H1 (cell line): ENCODE results near the gene DIDO1.

Experiments used
- CREB1 ChIP-seq: IDR thresholded peaks from 2 replicates; pipeline ENCODE4 v1.6.1; 2012; ENCODE audit warnings: inconsistent platforms
- CTCF ChIP-seq, 3 experiments: IDR thresholded peaks; 1 replicate in 2 of 3; 2 replicates in 1 of 3; pipeline versions ENCODE4 v1.5.1 to v1.6.1; 2011; ENCODE audit warnings: low read length in 3 of 3, mild to moderate bottlenecking in 3 of 3, inconsistent platforms in 2 of 3, low read depth in 1 of 3, moderate library complexity in 1 of 3; ENCODE audit not compliant: insufficient read depth in 1 of 3; ENCODE audit errors: control extremely low read depth in 1 of 3
- EP300 ChIP-seq, 2 experiments: IDR thresholded peaks; 1 replicate in 1 of 2; 2 replicates in 1 of 2; pipeline ENCODE4 v1.6.1; 2011 to 2012; ENCODE audit warnings: low read depth in 2 of 2, low read length in 2 of 2, mild to moderate bottlenecking in 2 of 2, borderline replicate concordance in 1 of 2, inconsistent platforms in 1 of 2, moderate library complexity in 1 of 2
- EZH2 ChIP-seq: fragments of 200-600 bp; sonication (generic); IDR thresholded peaks from 2 replicates; pipeline ENCODE4 v1.7.1; 2012; ENCODE audit warnings: low read depth, mild to moderate bottlenecking, moderate library complexity, low read length, inconsistent platforms; ENCODE audit not compliant: severe bottlenecking
- HDAC2 ChIP-seq, 2 experiments: fragments of 300-600 bp in 1 of 2; sonication (generic) in 1 of 2; IDR thresholded peaks; 2 replicates each; pipeline ENCODE4 v1.6.1; 2011 to 2012; ENCODE audit warnings: low read depth in 2 of 2, low read length in 2 of 2, mild to moderate bottlenecking in 2 of 2, moderate library complexity in 2 of 2, borderline replicate concordance in 1 of 2, inconsistent platforms in 1 of 2
- JUN ChIP-seq: IDR thresholded peaks from 2 replicates; pipeline ENCODE4 v1.6.1; 2011; ENCODE audit warnings: low read depth, mild to moderate bottlenecking, improper control_type of control experiment, low read length
- JUND ChIP-seq: IDR thresholded peaks from 2 replicates; pipeline ENCODE4 v1.6.1; 2011; ENCODE audit warnings: mild to moderate bottlenecking, improper control_type of control experiment, low read length
- POLR2A ChIP-seq, 2 experiments: IDR thresholded peaks; 1 replicate in 1 of 2; 2 replicates in 1 of 2; pipeline ENCODE4 v1.6.1; 2011; ENCODE audit warnings: low read depth in 2 of 2, low read length in 2 of 2, mild to moderate bottlenecking in 2 of 2; ENCODE audit errors: control extremely low read depth in 1 of 2
- POLR2AphosphoS5 ChIP-seq: IDR thresholded peaks from 2 replicates; pipeline ENCODE4 v1.6.1; 2011; ENCODE audit warnings: low read depth, low read length
- RAD21 ChIP-seq, 2 experiments: IDR thresholded peaks in 1 of 2; conservative IDR thresholded peaks in 1 of 2; 2 replicates each; pipeline ENCODE4 v1.6.1; 2011; ENCODE audit warnings: low read depth in 2 of 2, low read length in 2 of 2, improper control_type of control experiment in 1 of 2, inconsistent platforms in 1 of 2, mild to moderate bottlenecking in 1 of 2, moderate library complexity in 1 of 2
- RBBP5 ChIP-seq: IDR thresholded peaks from 2 replicates; pipeline ENCODE4 v1.7.1; 2012; ENCODE audit warnings: low read depth, mild to moderate bottlenecking, inconsistent platforms, low read length, moderate library complexity, borderline replicate concordance
- SP2 ChIP-seq: IDR thresholded peaks from 2 replicates; pipeline ENCODE4 v1.6.1; 2012; ENCODE audit warnings: mild to moderate bottlenecking, low read length, inconsistent platforms
- TAF1 ChIP-seq: IDR thresholded peaks from 2 replicates; pipeline ENCODE4 v1.6.1; 2011; ENCODE audit warnings: mild to moderate bottlenecking, low read depth, low read length
- ZNF274 ChIP-seq: IDR thresholded peaks from 2 replicates; pipeline ENCODE4 v1.7.0; 2012; ENCODE audit warnings: low read length, borderline replicate concordance; ENCODE audit errors: extremely low read depth

GRCh38 chr20:62927128-62927705, 912 bp upstream of the DIDO1 start:
- TF ChIP-seq ZNF274 = no peak
- no peak; the same call in 1 of the 2 replicates for TF ChIP-seq POLR2AphosphoS5
- no peak for TF ChIP-seq SP2
- no peak for TF ChIP-seq CREB1
- no peak; a peak in 2 of 3 replicates for TF ChIP-seq POLR2A (IDR thresholded peaks at IDR 0.05; ENCODE audit: control extremely low read depth in 1 of 2, low read depth in 2 of 2, low read length in 2 of 2)
- TF ChIP-seq EP300 (IDR thresholded peaks at IDR 0.05; ENCODE audit: borderline replicate concordance in 1 of 2, low read depth in 2 of 2, low read length in 2 of 2) = no peak
- no peak for TF ChIP-seq RAD21 (IDR thresholded peaks at IDR 0.05 in 1 of 2, conservative IDR thresholded peaks at IDR 0.05 in 1 of 2; ENCODE audit: low read depth in 2 of 2, low read length in 2 of 2)
- TF ChIP-seq EZH2 = no peak
- no peak for TF ChIP-seq JUN
- no peak for TF ChIP-seq HDAC2 (IDR thresholded peaks at IDR 0.05; ENCODE audit: borderline replicate concordance in 1 of 2, low read depth in 2 of 2, low read length in 2 of 2)
- TF ChIP-seq CTCF (IDR thresholded peaks at IDR 0.05; ENCODE audit: control extremely low read depth in 1 of 3, insufficient read depth in 1 of 3, low read depth in 1 of 3, low read length in 3 of 3) = no peak
- no peak for TF ChIP-seq RBBP5
- no peak for TF ChIP-seq JUND
- no peak for TF ChIP-seq TAF1
